ENCODE data around the gene RYR1. TPM values are rescaled to one million over a fixed set of nuclear protein-coding genes. Genes with fewer than 3 reads are reported as not detected.

Gene RYR1
- total RNA-seq, 1 experiment from 2014 or later = 34.2 TPM

GRCh38 chr19:38508507-38508906 lies 75.0 kb downstream of the RYR1 start:
- POLR2A ChIA-PET = interaction anchor here (0.6 kb wide), 2 partner anchors 22 to 131 kb away, joined by 3 to 5 read pairs; no protein-coding TSS in a partner anchor
- no peaks in the 10 kb centered on the region for H3K27me3 ChIP-seq (ENCODE audit: control insufficient read depth, insufficient read depth, low read length)
- in situ Hi-C loops (cut with HindIII; ENCODE audit: low pct_unique_long_range_greater_than_20kb, low sequenced_read_pairs) = no loop called here
- H3K9me3 ChIP-seq (ENCODE audit: control insufficient read depth, insufficient read depth, low read depth, low read length) = no peaks in the 10 kb centered on the region
- no peak for TF ChIP-seq SIN3A (IDR thresholded peaks at IDR 0.05; ENCODE audit: borderline replicate concordance, insufficient read depth, low read depth, low read length)
- TF ChIP-seq CTCF (IDR thresholded peaks at IDR 0.05) = no peak
- TF ChIP-seq REST (IDR thresholded peaks at IDR 0.05; ENCODE audit: insufficient read depth in 1 of 2, low read depth in 2 of 2, low read length in 1 of 2) = no peak
- no peak for TF ChIP-seq POLR2AphosphoS5 (IDR thresholded peaks at IDR 0.05; ENCODE audit: low read depth, low read length)
- TF ChIP-seq TCF7L2 (IDR thresholded peaks at IDR 0.05; ENCODE audit: low read depth, low read length) = no peak
- ATAC-seq = no peak
- no peak overlapping the region for H3K27ac ChIP-seq (ENCODE audit: low read length)
- H3K4me1 ChIP-seq (ENCODE audit: control insufficient read depth, insufficient read depth, low read length) = peaks cover 8% of the 10 kb centered on the region
- H3K36me3 ChIP-seq (ENCODE audit: control insufficient read depth, insufficient read depth, low read length) = no peaks in the 10 kb centered on the region
- intact Hi-C loops (cut with micrococcal nuclease; ENCODE audit: unreplicated experiment) = loop anchor here (10.0 kb wide), 1 partner anchor 346 kb away; no protein-coding TSS in a partner anchor
- no peak for DNase-seq (ENCODE audit: low read depth, low spot score)
- CTCF ChIA-PET = interaction anchor here (0.5 to 0.6 kb wide), 2 partner anchors 106 to 144 kb away, joined by 3 to 6 read pairs; partner anchors contain the start of gene FAM98C
- H3K4me3 ChIP-seq (ENCODE audit: low read depth in 2 of 2, low read length in 2 of 2) = no peak overlapping the region
- no TSS peak for BruUV-seq (replicated peaks)

GRCh38 chr19:38509027-38509426 lies 75.5 kb downstream of the RYR1 start:
- no peaks in the 10 kb centered on the region for H3K9me3 ChIP-seq (ENCODE audit: control insufficient read depth, insufficient read depth, low read depth, low read length)
- CTCF ChIA-PET = interaction anchor here (0.5 to 0.6 kb wide), 2 partner anchors 106 to 144 kb away, joined by 3 to 6 read pairs; partner anchors contain the start of gene FAM98C
- intact Hi-C loops (cut with micrococcal nuclease; ENCODE audit: unreplicated experiment) (loop anchor here (10.0 kb wide), 1 partner anchor 346 kb away; no protein-coding TSS in a partner anchor), in situ Hi-C loops (cut with HindIII; ENCODE audit: low pct_unique_long_range_greater_than_20kb, low sequenced_read_pairs) (no loop called here)
- H3K36me3 ChIP-seq (ENCODE audit: control insufficient read depth, insufficient read depth, low read length) = no peaks in the 10 kb centered on the region
- POLR2A ChIA-PET = interaction anchor here (0.6 to 0.7 kb wide), 3 partner anchors 22 to 585 kb away, joined by 5 to 10 read pairs (median 8); no protein-coding TSS in a partner anchor
- H3K4me3 ChIP-seq (ENCODE audit: low read depth in 2 of 2, low read length in 2 of 2) = no peak overlapping the region
- peaks cover 8% of the 10 kb centered on the region for H3K4me1 ChIP-seq (ENCODE audit: control insufficient read depth, insufficient read depth, low read length)
- H3K27me3 ChIP-seq (ENCODE audit: control insufficient read depth, insufficient read depth, low read length) = no peaks in the 10 kb centered on the region
- no peak for TF ChIP-seq REST (IDR thresholded peaks at IDR 0.05; ENCODE audit: insufficient read depth in 1 of 2, low read depth in 2 of 2, low read length in 1 of 2)
- TF ChIP-seq SIN3A (IDR thresholded peaks at IDR 0.05; ENCODE audit: borderline replicate concordance, insufficient read depth, low read depth, low read length) = no peak
- TF ChIP-seq CTCF (IDR thresholded peaks at IDR 0.05) = no peak
- no peak for TF ChIP-seq POLR2AphosphoS5 (IDR thresholded peaks at IDR 0.05; ENCODE audit: low read depth, low read length)
- TF ChIP-seq TCF7L2 (IDR thresholded peaks at IDR 0.05; ENCODE audit: low read depth, low read length) = no peak
- H3K27ac ChIP-seq (ENCODE audit: low read length) = no peak overlapping the region
- no TSS peak for BruUV-seq (replicated peaks)
- ATAC-seq = no peak
- DNase-seq (ENCODE audit: low read depth, low spot score) = no peak
